ENCODE data around the gene STK11. TPM values are rescaled to one million over a fixed set of nuclear protein-coding genes. Genes with fewer than 3 reads are reported as not detected.

Gene STK11
- polyA plus RNA-seq, 1 of the 3 experiments (the other 2 are of a cell fraction) = 55.5 TPM

GRCh38 chr19:1239420-1239795, 33.8 kb downstream of the STK11 start (continued):
- TF ChIP-seq NRF1 (IDR thresholded peaks at IDR 0.05; ENCODE audit: low read depth, low read length) = no peak

- H3K4me1 ChIP-seq (ENCODE audit: control insufficient read depth in 1 of 2, insufficient read depth in 2 of 2, low read depth in 1 of 2, low read length in 1 of 2) = peaks cover 22 to 47% of the 10 kb centered on the region in 2 experiments; a peak in 3 of 4 replicates
- H3K9ac ChIP-seq = peak overlapping the region; percentile 56; the same call in 1 of the 2 replicates
- H3K9me2 ChIP-seq = no peaks in the 10 kb centered on the region
- H2AFZ ChIP-seq (ENCODE audit: low read depth) = peak overlapping the region; percentile 63; the same call in 1 of the 2 replicates
- peaks cover 0 to 4% of the 10 kb centered on the region in 2 experiments for H3K36me3 ChIP-seq (replicated peaks in 1 of 2; ENCODE audit: control insufficient read depth in 1 of 2, insufficient read depth in 2 of 2, low read length in 1 of 2)
- no peaks in the 10 kb centered on the region for H3K9me3 ChIP-seq
- peak overlapping the region; percentile 99 for H3K4me2 ChIP-seq
- DNase-seq = peak; percentile 98
- H3K79me2 ChIP-seq (ENCODE audit: insufficient read depth) = peaks cover 43% of the 10 kb centered on the region
- peaks cover 18% of the 10 kb centered on the region; the same call in 1 of the 2 replicates for H4K20me1 ChIP-seq (ENCODE audit: insufficient read depth)
- no peaks in the 10 kb centered on the region for H3K27me3 ChIP-seq (ENCODE audit: insufficient read depth)
- peak overlapping the region; percentile 65 to 86; a peak in 3 of 4 replicates for H3K27ac ChIP-seq (ENCODE audit: low read depth in 2 of 2, low read length in 1 of 2)
- peaks cover 38% of the 10 kb centered on the region for H3F3A ChIP-seq (replicated peaks; ENCODE audit: insufficient read depth)
- TF ChIP-seq MXI1 (IDR thresholded peaks at IDR 0.05; ENCODE audit: low read depth, low read length) = peak; percentile 25; the same call in 1 of the 2 replicates
- no peak for TF ChIP-seq NFIC (IDR thresholded peaks at IDR 0.05; ENCODE audit: borderline replicate concordance)
- peak; percentile 95 for TF ChIP-seq NRF1 (IDR thresholded peaks at IDR 0.05; ENCODE audit: low read depth, low read length)
- TF ChIP-seq POLR2AphosphoS5 (IDR thresholded peaks at IDR 0.05; ENCODE audit: low read depth, low read length) = no peak
- TF ChIP-seq FOSL2 (IDR thresholded peaks at IDR 0.05; ENCODE audit: borderline replicate concordance, low read depth) = no peak
- TF ChIP-seq RAD21 (IDR thresholded peaks at IDR 0.05; ENCODE audit: low read length) = peak; percentile 85
- TF ChIP-seq RFX5 (IDR thresholded peaks at IDR 0.05; ENCODE audit: low read length) = no peak
- TF ChIP-seq, protein P1, sequence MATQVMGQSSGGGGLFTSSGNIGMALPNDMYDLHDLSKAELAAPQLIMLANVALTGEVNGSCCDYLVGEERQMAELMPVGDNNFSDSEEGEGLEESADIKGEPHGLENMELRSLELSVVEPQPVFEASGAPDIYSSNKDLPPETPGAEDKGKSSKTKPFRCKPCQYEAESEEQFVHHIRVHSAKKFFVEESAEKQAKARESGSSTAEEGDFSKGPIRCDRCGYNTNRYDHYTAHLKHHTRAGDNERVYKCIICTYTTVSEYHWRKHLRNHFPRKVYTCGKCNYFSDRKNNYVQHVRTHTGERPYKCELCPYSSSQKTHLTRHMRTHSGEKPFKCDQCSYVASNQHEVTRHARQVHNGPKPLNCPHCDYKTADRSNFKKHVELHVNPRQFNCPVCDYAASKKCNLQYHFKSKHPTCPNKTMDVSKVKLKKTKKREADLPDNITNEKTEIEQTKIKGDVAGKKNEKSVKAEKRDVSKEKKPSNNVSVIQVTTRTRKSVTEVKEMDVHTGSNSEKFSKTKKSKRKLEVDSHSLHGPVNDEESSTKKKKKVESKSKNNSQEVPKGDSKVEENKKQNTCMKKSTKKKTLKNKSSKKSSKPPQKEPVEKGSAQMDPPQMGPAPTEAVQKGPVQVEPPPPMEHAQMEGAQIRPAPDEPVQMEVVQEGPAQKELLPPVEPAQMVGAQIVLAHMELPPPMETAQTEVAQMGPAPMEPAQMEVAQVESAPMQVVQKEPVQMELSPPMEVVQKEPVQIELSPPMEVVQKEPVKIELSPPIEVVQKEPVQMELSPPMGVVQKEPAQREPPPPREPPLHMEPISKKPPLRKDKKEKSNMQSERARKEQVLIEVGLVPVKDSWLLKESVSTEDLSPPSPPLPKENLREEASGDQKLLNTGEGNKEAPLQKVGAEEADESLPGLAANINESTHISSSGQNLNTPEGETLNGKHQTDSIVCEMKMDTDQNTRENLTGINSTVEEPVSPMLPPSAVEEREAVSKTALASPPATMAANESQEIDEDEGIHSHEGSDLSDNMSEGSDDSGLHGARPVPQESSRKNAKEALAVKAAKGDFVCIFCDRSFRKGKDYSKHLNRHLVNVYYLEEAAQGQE (IDR thresholded peaks at IDR 0.05; ENCODE audit: low read depth, low read length) = no peak
- TF ChIP-seq SMC3 (IDR thresholded peaks at IDR 0.05; ENCODE audit: low read depth, low read length) = peak; percentile 82
- 0 out of 2 replicates have a peak, but pooled peaks have one; percentile 7 for TF ChIP-seq RCOR1 (IDR thresholded peaks at IDR 0.05; ENCODE audit: low read length)
- TF ChIP-seq, protein P2, sequence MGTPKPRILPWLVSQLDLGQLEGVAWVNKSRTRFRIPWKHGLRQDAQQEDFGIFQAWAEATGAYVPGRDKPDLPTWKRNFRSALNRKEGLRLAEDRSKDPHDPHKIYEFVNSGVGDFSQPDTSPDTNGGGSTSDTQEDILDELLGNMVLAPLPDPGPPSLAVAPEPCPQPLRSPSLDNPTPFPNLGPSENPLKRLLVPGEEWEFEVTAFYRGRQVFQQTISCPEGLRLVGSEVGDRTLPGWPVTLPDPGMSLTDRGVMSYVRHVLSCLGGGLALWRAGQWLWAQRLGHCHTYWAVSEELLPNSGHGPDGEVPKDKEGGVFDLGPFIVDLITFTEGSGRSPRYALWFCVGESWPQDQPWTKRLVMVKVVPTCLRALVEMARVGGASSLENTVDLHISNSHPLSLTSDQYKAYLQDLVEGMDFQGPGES (IDR thresholded peaks at IDR 0.05; ENCODE audit: low read depth, low read length) = no peak
- TF ChIP-seq, protein P3, sequence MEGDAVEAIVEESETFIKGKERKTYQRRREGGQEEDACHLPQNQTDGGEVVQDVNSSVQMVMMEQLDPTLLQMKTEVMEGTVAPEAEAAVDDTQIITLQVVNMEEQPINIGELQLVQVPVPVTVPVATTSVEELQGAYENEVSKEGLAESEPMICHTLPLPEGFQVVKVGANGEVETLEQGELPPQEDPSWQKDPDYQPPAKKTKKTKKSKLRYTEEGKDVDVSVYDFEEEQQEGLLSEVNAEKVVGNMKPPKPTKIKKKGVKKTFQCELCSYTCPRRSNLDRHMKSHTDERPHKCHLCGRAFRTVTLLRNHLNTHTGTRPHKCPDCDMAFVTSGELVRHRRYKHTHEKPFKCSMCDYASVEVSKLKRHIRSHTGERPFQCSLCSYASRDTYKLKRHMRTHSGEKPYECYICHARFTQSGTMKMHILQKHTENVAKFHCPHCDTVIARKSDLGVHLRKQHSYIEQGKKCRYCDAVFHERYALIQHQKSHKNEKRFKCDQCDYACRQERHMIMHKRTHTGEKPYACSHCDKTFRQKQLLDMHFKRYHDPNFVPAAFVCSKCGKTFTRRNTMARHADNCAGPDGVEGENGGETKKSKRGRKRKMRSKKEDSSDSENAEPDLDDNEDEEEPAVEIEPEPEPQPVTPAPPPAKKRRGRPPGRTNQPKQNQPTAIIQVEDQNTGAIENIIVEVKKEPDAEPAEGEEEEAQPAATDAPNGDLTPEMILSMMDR (IDR thresholded peaks at IDR 0.05) = peak; percentile 68
- POLR2A ChIA-PET = interaction anchor here (4.3 kb wide), 1 partner anchor 29 kb away, joined by 49 read pairs; the partner anchor contains the start of gene CIRBP
- 23% methylated on average over 18 of the region's 84 CpGs for WGBS (ENCODE audit: low lambda C conversion rate)
- CTCF ChIA-PET = interaction anchor here (0.8 to 9.7 kb wide), 23 partner anchors 12 to 319 kb away, joined by 3 to 594 read pairs (median 4); partner anchors contain the start of gene CIRBP
- H3K4me3 ChIP-seq (ENCODE audit: low read depth in 2 of 2, low read length in 1 of 2) = peak overlapping the region; percentile 47 to 53
These were observed 34.5 kb downstream of the STK11 start for GRCh38 chr19:1239796-1240737.

Data from SK-N-SH (cell line).